K562 (cell line): ENCODE data around the gene GGCT. TPM values are rescaled to one million over a fixed set of nuclear protein-coding genes. Genes with fewer than 3 reads are reported as not detected.

ENCODE experiments used
- ARID1B ChIP-seq: fragments of 450-650 bp; IDR thresholded peaks from 2 replicates; pipeline ENCODE4 v1.6.1; 2016; ENCODE audit warnings: antibody characterized with exemption, mild to moderate bottlenecking, inconsistent platforms
- CHD2 ChIP-seq: IDR thresholded peaks from 2 replicates; pipeline ENCODE4 v1.6.1; 2011; ENCODE audit warnings: low read depth, low read length
- CREBBP ChIP-seq: IDR thresholded peaks from one replicate; pipeline ENCODE4 v1.6.1; 2012; ENCODE audit warnings: low read depth, mild to moderate bottlenecking, control low read depth, inconsistent platforms, low read length
- HNRNPH1 ChIP-seq: fragments of 200-400 bp; formaldehyde crosslinking; optimal IDR thresholded peaks from 2 replicates; pipeline ENCODE3; 2017; ENCODE audit warnings: low read depth, mild to moderate bottlenecking, low read length, moderate library complexity
- HNRNPL ChIP-seq: fragments of 200-400 bp; formaldehyde crosslinking; IDR thresholded peaks from 2 replicates; pipeline ENCODE4 v1.6.1; 2017; ENCODE audit warnings: low read depth, mild to moderate bottlenecking, low read length
- HOXB6 ChIP-seq: fragments of 250-450 bp; sonication (Bioruptor Pico); IDR thresholded peaks from 2 replicates; pipeline ENCODE4 v1.5.1; 2022; ENCODE audit warnings: mild to moderate bottlenecking, borderline replicate concordance
- KLF6 ChIP-seq: fragments of 250-450 bp; sonication (Bioruptor Pico); IDR thresholded peaks from 2 replicates; pipeline ENCODE4 v1.4.0; 2020; ENCODE audit warnings: mild to moderate bottlenecking, moderate library complexity, borderline replicate concordance
- NR3C1 ChIP-seq: sonication (generic); formaldehyde crosslinking; IDR thresholded peaks from 2 replicates; pipeline ENCODE4 v1.8.1; 2022; ENCODE audit warnings: missing genetic modification reagents
- OTX1 ChIP-seq: fragments of 450-650 bp; formaldehyde crosslinking; IDR thresholded peaks from 2 replicates; pipeline ENCODE4 v1.4.0; 2022; ENCODE audit warnings: mild to moderate bottlenecking
- RBM25 ChIP-seq: fragments of 200-400 bp; formaldehyde crosslinking; IDR thresholded peaks from 2 replicates; pipeline ENCODE4 v1.6.1; 2018; ENCODE audit warnings: low read length, low read depth, moderate library complexity; ENCODE audit not compliant: severe bottlenecking
- SLC30A9 ChIP-seq: fragments of 250-450 bp; sonication (Bioruptor Pico); IDR thresholded peaks from 2 replicates; pipeline ENCODE4 v1.8.0; 2022; ENCODE audit warnings: mild to moderate bottlenecking, moderate library complexity
- SRF ChIP-seq, 2 experiments: fragments of 250-450, 450-650 bp in 1 of 2; sonication (Bioruptor Pico) in 1 of 2; sonication (generic) in 1 of 2; formaldehyde crosslinking; IDR thresholded peaks; 2 replicates each; pipeline versions ENCODE4 v1.5.0 to v1.5.1; 2020 to 2022; ENCODE audit warnings: mild to moderate bottlenecking in 1 of 2, missing genetic modification reagents in 1 of 2
- ZBTB12 ChIP-seq: fragments of 250-450 bp; sonication (Bioruptor Pico); IDR thresholded peaks from 2 replicates; pipeline ENCODE4 v1.4.0; 2020
- ZBTB17 ChIP-seq: fragments of 450-650 bp; formaldehyde crosslinking; IDR thresholded peaks from 2 replicates; pipeline ENCODE4 v1.4.0; 2020; ENCODE audit warnings: mild to moderate bottlenecking
- ZEB2 ChIP-seq: fragments of 450-650 bp; IDR thresholded peaks from 2 replicates; pipeline ENCODE4 v1.6.1; 2016
- ZNF124 ChIP-seq: sonication (generic); formaldehyde crosslinking; IDR thresholded peaks from 2 replicates; pipeline ENCODE4 v1.8.1; 2022; ENCODE audit warnings: missing genetic modification reagents
- ZNF263 ChIP-seq: sonication (generic); formaldehyde crosslinking; IDR thresholded peaks from 2 replicates; pipeline ENCODE4 v1.8.0; 2022; ENCODE audit warnings: mild to moderate bottlenecking, missing genetic modification reagents, borderline replicate concordance
- ZNF436 ChIP-seq: fragments of 250-450, 450-650 bp; sonication (Bioruptor Pico); formaldehyde crosslinking; IDR thresholded peaks from 2 replicates; pipeline ENCODE4 v1.7.0; 2020; ENCODE audit warnings: mild to moderate bottlenecking
- ZNF586 ChIP-seq: fragments of 450-650 bp; formaldehyde crosslinking; conservative IDR thresholded peaks from 2 replicates; pipeline ENCODE4 v1.4.0; 2020; ENCODE audit warnings: mild to moderate bottlenecking, moderate library complexity
- ZZZ3 ChIP-seq: fragments of 450-650 bp; IDR thresholded peaks from 2 replicates; pipeline ENCODE4 v1.6.1; 2016; ENCODE audit warnings: antibody characterized with exemption, mild to moderate bottlenecking, moderate library complexity
- polyA plus RNA-seq, 8 experiments: library from polyadenylated mRNA; depleted of rRNA in 4 of 8; stranded (reverse) in 5 of 8; unstranded in 3 of 8; fragments of >200 nt; fragmentation: Nextera tagmentation in 2 of 8; fragmentation: Illumina TruSeq in 1 of 8; extraction: Ambion mirVana in 2 of 8; extraction: Trizol in 1 of 8; gene quantifications; 2 replicates each; pipeline versions ENCODE4 v1.2.1 to v1.2.3, GENCODE V29; 2011 to 2014; ENCODE audit warnings: inconsistent platforms in 1 of 8, missing spikeins in 1 of 8
- total RNA-seq, 7 experiments: library from RNA; depleted of rRNA in 6 of 7; stranded (reverse); fragments of >200 nt in 6 of 7; fragmentation: Illumina TruSeq in 2 of 7; extraction: Trizol in 2 of 7; gene quantifications; 2 replicates each; pipeline versions ENCODE4 v1.2.1 to v1.2.3, GENCODE V29; 2011 to 2021; ENCODE audit warnings: low replicate concordance in 1 of 7
- TF ChIP-seq, protein P1 (sequence below): fragments of 250-450 bp; sonication (Bioruptor Pico); IDR thresholded peaks from 2 replicates; pipeline ENCODE4 v1.5.0; 2020; ENCODE audit warnings: mild to moderate bottlenecking, borderline replicate concordance
- TF ChIP-seq, protein P2 (sequence below): fragments of 450-650 bp; conservative IDR thresholded peaks from 2 replicates; pipeline ENCODE4 v1.6.1; 2016; ENCODE audit warnings: missing genetic modification characterization, low read depth, mild to moderate bottlenecking, missing compliant biosample characterization, moderate library complexity
- TF ChIP-seq, protein P3 (sequence below): sonication (generic); formaldehyde crosslinking; IDR thresholded peaks from 2 replicates; pipeline ENCODE4 v1.8.0; 2022; ENCODE audit warnings: missing genetic modification reagents, mild to moderate bottlenecking, borderline replicate concordance
- TF ChIP-seq, protein P4 (sequence below): fragments of 450-650 bp; formaldehyde crosslinking; IDR thresholded peaks from 2 replicates; pipeline ENCODE4 v1.4.0; 2020; ENCODE audit warnings: mild to moderate bottlenecking, moderate library complexity

The GGCT gene
- total and polyA plus RNA-seq, 9 of the 15 experiments (the other 6 are each of a cell fraction or from before 2014, with no cell fraction given) = 79.0 to 349 (median 136) TPM

DNA sequence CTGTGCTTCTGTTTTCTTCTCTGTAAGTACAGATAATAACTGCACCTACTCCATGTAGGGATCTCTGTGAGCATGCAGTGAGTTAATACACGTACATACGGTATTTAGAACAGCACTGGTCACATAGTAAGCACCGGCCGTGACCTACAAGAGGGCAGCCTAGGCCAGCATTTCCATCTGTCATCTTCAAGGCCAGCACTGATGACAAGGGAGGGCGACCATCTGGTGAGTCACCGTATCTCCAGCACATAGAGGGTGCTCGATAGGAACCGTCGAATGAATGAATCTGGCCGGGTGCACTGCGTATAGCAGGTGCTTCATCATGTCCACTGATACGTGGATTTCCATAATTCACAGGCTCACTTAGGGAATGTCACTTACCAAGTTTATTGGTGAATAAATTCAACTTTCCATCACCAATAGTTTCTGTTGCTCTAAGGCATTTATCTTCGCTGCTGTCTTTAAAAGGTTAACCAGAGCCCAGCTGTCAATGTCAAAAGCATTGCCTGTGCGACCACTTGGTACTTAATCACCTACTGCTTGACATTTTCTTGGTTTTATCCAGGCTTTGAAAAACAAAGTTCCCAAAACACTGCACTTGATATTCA, 34.4 kb downstream of the GGCT start (continued):
- TF ChIP-seq OTX1 (CRISPR knock-in tag) (no peak), RBM25 (no peak), ZNF263 (CRISPR knock-in tag) (no peak), HOXB6 (CRISPR knock-in tag) (no peak), CHD2 (no peak), HNRNPH1 (no peak), ARID1B (peak; percentile 80), ZBTB12 (CRISPR knock-in tag) (no peak; the same call in 1 of the 2 replicates), ZEB2 (peak; percentile 59), HNRNPL (no peak), ZZZ3 (no peak), NR3C1 (CRISPR knock-in tag) (no peak), SRF (CRISPR knock-in tag; IDR thresholded peaks at IDR 0.05) (no peak), ZBTB17 (CRISPR knock-in tag) (no peak), ZNF436 (no peak), CREBBP (no peak), KLF6 (CRISPR knock-in tag) (no peak), SLC30A9 (CRISPR knock-in tag) (no peak), ZNF124 (CRISPR knock-in tag) (no peak), ZNF586 (CRISPR knock-in tag) (no peak)
- TF ChIP-seq, protein P1, sequence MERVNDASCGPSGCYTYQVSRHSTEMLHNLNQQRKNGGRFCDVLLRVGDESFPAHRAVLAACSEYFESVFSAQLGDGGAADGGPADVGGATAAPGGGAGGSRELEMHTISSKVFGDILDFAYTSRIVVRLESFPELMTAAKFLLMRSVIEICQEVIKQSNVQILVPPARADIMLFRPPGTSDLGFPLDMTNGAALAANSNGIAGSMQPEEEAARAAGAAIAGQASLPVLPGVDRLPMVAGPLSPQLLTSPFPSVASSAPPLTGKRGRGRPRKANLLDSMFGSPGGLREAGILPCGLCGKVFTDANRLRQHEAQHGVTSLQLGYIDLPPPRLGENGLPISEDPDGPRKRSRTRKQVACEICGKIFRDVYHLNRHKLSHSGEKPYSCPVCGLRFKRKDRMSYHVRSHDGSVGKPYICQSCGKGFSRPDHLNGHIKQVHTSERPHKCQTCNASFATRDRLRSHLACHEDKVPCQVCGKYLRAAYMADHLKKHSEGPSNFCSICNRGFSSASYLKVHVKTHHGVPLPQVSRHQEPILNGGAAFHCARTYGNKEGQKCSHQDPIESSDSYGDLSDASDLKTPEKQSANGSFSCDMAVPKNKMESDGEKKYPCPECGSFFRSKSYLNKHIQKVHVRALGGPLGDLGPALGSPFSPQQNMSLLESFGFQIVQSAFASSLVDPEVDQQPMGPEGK = no peak
- TF ChIP-seq, protein P2, sequence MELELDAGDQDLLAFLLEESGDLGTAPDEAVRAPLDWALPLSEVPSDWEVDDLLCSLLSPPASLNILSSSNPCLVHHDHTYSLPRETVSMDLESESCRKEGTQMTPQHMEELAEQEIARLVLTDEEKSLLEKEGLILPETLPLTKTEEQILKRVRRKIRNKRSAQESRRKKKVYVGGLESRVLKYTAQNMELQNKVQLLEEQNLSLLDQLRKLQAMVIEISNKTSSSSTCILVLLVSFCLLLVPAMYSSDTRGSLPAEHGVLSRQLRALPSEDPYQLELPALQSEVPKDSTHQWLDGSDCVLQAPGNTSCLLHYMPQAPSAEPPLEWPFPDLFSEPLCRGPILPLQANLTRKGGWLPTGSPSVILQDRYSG (tag) = peak; percentile 78; the same call in 1 of the 2 replicates
- TF ChIP-seq, protein P3, sequence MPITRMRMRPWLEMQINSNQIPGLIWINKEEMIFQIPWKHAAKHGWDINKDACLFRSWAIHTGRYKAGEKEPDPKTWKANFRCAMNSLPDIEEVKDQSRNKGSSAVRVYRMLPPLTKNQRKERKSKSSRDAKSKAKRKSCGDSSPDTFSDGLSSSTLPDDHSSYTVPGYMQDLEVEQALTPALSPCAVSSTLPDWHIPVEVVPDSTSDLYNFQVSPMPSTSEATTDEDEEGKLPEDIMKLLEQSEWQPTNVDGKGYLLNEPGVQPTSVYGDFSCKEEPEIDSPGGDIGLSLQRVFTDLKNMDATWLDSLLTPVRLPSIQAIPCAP (CRISPR knock-in tag) = no peak
- TF ChIP-seq, protein P4, sequence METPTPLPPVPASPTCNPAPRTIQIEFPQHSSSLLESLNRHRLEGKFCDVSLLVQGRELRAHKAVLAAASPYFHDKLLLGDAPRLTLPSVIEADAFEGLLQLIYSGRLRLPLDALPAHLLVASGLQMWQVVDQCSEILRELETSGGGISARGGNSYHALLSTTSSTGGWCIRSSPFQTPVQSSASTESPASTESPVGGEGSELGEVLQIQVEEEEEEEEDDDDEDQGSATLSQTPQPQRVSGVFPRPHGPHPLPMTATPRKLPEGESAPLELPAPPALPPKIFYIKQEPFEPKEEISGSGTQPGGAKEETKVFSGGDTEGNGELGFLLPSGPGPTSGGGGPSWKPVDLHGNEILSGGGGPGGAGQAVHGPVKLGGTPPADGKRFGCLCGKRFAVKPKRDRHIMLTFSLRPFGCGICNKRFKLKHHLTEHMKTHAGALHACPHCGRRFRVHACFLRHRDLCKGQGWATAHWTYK (CRISPR knock-in tag) = no peak
